Amniotic stem cell (primary cell): ENCODE measurements around the gene PCDH15.

Experiments
- DNase-seq: peaks from one replicate; lab custom pipeline; 2025; lab: John Stamatoyannopoulos, UW

PCDH15 gene

DNA sequence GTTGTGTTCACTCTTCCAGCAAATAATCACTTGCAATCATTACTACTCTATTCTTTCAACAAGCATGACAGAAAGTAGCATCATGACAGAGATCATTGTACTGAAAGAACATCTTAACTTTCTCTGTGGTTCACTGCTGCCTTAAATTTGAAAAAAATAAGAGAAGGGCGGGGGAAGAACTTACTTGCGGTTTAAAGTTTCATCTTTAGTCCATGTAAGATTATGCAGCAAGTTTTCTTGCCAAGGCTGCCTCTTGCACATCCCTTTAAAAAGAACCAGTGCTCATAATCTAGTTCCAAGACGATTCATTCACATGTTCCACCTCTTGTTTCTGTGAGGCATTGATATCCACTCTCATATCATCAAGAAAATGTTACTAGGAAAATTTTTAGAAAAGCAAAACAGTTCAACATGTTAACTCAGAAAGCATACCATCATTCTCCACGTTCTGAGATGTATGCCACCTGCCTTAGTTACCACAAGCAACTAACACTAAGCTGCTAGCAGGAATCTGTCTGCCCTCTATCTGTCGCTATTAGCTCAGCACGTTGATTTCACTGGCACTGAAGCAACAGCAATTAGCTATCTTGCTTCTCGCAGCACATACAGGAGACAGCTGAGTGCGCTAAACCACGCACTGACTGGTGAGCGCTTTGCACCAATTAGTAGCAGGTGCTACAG lies at the start of gene PCDH15:
Gene PCDH15 (minus strand): TSS at position 491 of the 681 bp plus-strand sequence. CDS start 136,969 bp downstream, outside the sequence.
- DNase-seq = no peak

DNA sequence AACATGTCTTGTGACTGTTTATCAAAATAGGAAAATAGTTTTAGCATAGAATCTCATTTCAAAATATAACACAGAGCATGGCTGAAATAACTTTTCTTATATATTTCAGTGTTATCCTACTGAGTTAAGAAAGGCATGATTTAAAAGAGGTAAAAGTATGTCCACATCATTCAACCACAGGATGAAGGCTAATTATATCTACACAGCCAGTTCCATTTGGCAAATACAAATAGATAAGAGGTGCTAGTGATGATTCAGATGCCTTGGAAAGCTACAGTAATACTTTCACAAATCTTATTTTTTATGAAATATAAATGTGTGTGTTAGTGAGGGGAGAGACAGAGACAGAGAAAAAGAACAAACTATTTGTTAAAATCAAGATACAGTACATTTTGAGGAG lies 42.9 kb upstream of the PCDH15 start:
- DNase-seq = no peak

DNA sequence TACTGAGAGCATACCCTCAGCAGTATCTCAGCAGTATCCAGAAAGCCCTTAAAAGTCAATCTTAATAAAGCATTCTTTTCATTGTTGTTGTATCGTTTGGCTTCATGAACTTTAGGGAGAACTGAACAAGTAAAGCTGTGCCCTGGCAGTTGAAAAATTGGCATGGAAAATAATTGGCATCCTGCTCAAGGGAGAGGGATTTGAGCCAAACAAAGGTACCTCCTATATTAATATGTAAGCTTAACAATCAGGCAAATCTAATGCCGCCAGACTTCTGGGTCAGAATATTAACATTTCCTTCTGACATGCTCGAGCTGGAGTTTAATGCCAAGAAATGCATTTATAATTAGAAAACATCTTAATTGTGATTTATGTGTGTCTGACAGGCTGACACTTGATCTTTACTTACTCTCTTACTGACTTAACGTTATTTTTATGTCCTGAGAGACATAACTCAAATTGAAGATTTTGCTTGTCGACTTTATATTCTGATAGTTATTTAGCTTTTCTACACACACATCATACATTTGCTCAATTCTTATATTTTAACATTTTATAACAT lies 42.1 kb upstream of the PCDH15 start:
- no peak for DNase-seq

DNA sequence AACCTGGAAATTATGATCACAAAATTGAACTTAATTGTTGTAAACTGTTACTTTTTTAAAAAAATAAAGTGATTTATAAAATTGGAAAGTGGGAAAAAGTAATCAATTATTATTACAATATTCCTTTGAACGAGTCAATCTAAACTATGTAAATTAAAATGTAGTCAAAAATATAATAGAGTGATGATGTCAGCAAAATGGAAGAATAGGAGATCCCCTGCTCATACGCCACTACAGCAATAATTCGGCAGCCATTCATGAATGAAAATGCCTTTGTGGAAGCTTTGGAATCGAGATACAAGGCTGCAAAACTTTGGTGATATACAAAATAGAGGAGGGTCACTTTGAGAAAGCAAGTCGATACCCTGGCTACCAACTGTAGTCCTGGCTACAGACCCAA lies 36.4 kb upstream of the PCDH15 start:
- no peak for DNase-seq

DNA sequence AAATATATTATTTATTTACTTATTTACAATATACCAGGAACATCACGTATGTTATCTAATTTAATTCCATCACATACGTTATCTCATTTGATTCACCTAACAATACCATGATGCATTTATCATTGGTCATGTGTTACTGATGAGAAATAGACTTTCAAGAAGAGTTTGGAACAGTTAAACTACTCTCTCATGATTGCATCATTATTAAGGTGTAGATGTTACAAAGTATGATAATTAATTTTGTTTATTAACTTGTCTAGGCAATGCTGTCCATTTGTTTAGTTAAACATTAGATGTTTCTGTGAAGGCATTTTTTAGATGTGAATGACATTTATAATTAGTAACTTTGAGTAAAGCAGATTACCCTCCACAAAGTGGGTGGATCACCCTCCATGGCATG lies 32.0 kb upstream of the PCDH15 start:
- DNase-seq = no peak

DNA sequence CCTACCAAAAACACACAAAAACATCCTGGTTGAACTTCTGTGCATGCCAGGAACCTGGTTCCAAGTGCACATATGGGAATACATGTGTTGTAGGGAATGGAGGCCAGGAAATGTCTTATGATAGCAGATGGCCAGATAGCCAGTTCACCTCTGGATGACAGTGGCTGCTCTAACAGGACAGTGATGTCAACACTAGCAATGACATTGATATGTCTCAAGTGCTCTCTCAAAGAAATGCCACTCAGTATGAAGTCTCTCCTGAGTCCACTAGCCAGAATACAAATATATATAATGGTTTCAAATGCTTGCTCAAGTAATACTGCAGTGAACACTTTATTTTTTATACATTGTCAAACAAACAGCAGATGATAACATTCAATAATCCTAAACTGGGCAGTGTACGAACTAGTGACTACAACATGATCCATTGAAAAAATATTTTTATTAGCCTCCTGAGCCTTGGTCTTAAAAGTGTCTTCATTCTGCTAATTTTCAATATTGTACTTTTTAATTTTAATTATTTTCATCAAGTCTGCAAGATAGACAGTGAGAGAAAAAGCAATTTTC lies 26.0 kb upstream of the PCDH15 start:
- no peak for DNase-seq

DNA sequence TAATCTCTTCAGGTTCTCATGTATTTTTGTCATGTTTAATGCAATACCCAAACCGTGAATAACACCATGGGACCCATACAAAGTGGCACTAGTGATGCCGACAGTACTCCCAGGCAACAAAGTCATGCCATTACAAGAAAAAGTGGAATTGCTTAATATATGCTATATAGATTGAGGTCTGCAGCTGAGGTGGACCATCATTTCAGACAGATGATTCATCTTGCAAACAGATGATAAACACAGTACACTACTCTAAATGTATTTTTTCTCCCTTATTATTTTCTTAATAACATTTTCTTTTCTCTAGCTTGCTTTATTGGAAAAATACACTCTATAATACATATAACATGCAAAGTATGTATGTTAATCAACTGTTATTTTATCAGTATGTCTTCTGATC lies 14.6 kb upstream of the PCDH15 start:
- no peak for DNase-seq

DNA sequence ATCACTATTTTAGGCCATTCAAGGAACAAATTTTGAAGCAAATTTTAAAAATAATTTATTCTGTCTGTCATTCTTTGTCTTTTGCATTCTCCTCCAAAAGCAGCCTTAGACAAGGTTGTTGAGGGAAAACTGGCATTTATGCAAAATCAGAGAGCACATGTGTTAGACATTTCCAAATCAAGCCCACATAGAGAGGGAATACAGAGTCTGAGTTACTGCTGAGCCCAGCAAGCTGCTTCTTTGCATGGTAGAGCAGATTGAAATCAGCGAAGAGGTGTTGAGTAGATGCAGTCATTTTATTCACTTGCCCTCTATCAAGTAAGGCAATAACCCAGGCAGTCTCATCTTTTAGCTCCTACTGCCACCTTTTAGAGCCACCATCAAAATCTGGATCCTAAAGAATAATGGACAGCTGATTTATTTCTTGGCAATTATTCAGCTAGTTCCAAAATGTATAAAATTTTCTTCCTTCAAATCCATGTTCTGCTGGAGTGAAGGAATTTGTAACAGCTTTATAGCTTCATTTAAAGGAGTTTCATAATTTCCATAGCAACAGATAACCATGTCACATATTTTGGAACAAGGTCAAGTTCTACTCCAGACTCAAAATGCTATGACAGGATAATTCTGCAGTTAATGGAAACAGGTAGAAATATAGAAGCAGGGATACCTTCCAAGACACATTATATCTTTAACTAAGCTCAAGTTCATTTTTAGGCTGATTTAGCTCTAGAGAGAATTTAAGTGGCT lies 7.3 kb upstream of the PCDH15 start:
- no peak for DNase-seq

DNA sequence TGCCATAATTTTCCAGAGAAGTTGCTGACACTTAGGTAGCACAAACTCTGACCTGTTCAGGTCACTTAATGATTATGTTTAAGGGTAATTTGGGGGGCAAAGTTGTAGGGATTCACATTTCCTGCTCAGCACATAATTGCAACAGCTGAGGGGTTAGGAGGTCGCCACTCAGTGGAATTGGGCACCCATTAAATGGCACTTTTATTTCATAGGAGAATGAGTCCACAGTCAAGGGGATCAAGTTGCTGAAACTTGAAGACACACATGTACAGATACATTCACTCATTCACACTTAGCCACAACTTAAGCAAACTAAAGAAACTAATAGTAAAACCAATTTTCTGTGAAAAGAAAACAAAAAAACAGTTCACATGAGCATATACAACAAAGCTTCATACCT lies 1.5 kb downstream of the PCDH15 start:
- DNase-seq = no peak

DNA sequence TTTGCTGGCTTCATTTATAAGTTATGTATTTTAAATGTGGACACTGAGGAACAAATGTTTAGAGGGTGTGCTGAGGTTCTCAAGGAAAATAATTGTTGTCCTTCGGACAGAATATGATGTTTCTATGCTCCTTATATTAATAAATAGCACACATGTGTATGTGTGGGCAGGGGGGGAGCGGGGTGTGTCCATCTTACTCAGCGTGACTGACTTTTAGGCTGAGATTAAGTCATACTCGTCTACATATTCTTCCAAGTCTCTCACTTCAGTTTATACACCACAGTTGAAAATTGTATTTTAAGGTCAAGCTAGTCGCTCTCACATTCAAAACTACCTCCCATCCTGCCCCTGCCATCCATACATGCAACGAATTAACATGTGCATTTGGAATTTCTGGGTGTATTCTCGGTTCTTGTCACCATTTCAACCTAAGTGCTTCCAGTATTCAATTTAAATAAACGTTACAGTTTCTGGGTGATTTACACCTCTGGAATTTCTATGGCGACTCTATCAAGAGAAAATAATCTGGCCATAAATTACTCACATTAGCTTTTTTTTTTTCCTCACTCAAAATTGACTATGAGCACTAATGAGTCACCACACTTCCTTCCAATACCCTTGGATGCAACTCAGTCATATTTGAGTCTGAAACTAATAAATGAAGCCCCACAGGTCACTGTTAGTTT lies 3.3 kb downstream of the PCDH15 start:
- no peak for DNase-seq

DNA sequence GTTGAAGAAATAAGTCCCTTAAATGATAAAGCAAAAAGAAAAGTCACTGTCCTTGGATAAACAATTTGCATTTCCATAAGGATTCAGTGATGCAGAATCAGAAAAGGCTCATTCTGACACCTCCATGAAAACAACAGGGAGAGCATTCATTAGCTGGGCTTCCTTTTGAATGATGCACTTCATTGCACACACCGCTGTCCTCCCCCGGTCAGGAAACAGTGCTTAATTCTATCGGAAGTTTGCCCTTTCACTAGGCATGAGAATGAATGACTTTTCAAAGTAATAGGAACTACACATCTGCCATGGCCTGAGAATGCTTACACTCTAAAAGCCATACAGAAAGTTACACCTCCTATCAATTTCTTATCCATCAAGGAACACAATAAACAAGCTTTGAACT lies 4.2 kb downstream of the PCDH15 start:
- no peak for DNase-seq

DNA sequence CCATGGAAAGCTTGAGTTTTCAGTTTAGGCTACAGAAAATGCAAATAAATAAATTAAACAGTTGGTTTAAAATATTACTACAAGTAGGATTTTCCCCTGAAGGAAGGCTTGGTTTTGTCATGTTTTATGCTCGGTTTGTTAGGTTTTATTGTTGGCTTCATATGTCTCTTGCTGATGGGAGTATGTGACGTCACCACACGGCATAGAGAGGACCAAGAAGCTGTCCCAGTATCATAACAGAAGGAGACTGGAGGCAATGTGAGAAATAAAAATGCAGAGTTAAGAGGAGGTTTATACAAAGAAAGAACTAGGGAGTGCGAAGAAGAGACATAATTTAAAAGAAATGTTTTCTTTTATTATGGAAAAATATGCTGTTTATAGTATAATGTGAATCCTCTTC lies 24.4 kb downstream of the PCDH15 start:
- no peak for DNase-seq

DNA sequence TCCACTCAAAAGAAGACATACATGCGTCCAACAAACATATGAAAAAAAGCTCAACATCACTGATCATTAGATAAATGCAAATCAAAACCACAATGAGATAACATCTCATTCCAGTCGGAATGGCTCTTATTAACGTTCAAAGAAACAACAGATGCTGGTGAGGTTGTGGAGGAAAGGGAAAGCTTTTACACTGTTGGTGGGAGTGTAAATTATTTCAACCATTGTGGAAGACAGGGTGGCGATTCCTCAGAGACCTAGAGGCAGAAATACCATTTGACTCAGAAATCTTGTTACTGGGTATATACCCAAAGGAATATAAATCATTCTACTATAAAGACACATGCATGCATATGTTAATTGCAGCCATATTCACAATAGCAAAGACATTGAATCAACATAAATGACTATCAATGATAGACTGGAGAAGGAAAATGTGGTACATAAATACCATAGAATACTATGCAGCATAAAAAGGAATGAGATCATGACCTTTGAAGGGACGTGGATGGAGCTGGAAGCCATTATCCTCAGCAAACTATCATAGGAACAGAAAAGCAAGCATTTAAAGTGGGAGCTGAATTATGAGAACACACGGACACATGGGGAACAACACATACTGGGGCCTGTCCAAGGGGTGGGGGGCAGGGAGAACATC lies 28.4 kb downstream of the PCDH15 start:
- DNase-seq = no peak

DNA sequence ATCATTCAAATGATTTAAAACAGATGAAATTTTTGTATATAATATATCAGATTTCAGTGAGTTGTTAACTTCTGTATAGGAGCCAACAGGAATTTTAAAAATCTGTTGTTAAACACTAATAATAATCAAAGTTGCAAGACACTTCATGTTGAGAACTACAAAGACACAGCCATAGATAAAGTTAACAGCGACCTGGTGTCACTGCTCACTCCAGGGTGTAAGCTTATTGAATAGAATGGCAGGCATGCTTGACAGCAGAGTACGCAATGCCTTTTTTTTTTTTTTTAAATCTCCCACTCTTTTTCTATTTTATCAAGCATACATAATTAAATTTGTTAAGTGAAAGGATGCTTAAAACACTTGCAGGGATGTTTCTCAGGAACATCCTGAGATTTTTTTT lies 32.0 kb downstream of the PCDH15 start:
- no peak for DNase-seq

DNA sequence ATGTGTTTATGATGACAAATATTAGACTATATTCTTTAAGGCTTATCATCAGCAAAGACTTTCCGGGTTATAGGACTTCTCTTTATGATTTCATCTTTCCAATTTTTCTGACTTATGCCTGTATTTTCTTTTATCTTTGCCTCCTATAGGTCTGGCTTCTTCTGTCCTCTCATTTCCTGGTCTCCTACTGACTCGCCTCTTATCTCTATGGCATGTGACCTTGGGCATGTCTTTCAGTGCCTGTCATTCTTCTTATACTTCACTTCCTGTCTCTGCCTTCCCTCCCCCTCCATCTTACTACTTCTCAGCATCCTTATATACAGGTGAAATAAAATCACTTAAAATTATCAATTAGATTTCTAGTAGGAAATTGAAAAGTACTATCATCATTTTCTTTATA lies 42.2 kb downstream of the PCDH15 start:
- DNase-seq = no peak

DNA sequence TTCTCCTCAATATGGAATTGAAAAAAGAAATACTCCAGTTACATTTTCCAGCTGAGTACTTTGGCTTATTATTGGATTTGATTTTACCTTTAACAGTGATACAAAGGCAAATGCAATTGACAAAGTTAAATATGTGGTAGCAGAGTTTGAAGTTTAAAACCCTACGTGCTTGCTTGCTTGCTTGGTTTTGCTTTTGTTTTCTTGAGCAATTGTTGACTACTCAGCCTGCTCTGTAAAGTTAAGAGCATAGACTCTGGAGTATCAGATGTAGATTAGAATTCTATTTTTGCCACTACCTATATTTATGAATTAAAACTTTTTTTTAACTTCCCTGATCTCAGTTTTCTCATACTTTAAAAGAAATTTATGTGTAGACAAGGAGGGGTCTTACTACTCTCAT lies 51.4 kb downstream of the PCDH15 start:
- no peak for DNase-seq

DNA sequence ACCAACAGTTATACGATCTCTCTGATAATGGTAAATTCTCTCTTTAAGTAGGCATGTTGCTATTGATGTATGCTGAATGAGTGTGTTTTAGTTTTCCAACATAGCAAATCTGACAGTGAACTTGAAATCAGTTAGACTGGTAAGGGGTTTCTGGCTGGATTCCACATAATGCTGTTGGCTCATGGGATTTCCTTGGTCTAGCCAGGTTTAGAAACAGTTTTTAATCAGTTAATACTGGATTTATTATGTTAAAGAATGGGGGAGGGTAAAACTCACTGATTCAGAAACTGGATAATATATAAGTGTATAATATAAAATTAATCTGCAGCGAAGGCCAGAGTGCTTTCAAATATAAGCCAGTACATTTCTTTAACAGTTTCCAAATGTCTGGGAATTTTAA lies 55.6 kb downstream of the PCDH15 start:
- no peak for DNase-seq

DNA sequence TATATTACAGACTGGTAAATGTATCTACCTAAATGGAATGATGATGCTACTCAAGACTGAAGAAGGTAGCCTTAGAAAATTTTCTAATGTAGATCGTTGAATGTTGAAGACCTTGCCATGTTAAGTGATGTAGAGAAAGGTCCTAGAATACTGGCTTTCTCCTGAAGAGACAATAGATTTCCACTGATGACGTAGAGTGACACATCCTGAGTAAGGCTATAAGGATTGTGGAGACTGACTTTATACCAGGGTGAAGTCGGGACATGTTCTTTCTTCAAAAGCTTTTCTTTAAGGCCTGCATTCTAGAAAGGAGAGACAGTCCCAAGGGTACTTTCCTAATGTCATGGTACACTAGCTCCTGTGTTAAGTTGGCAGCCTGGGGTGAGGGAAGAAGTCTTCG lies 58.6 kb downstream of the PCDH15 start:
- no peak for DNase-seq

DNA sequence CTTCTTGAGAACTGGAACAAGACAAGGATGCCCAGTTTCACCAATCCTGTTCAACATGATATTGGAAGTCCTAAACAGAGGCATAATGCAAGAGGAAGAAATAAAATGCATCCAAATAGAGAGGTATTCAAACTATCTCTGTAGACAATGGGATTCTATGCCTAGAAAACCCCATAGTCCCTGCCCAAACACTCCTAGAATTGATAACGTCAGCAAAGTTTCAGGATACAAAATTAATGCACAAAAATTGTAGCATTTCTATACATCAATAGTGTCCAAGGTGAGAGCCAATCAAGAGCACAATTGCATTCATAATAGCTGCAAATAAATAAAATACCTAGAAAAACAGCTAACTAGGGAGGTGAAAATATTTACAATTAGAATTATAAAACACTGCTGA lies 72.5 kb downstream of the PCDH15 start:
- DNase-seq = no peak

DNA sequence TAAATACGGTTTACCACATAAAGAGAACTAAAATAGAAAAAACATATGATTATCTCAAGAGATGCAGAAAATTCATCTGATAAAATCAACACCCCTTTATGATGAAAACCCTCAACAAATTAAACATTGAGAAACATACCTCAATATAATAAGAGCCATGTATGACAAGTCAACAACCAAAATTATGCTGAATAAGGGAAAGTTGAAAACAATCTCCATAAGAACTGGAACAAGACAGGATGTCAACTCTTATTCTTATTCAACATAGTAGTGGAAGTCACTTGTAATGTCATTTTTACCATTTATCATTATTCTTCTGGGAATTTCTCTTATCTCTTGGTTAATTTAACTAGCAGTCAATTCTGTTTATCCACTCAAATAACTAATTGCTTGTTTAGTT lies 79.0 kb downstream of the PCDH15 start:
- no peak for DNase-seq

DNA sequence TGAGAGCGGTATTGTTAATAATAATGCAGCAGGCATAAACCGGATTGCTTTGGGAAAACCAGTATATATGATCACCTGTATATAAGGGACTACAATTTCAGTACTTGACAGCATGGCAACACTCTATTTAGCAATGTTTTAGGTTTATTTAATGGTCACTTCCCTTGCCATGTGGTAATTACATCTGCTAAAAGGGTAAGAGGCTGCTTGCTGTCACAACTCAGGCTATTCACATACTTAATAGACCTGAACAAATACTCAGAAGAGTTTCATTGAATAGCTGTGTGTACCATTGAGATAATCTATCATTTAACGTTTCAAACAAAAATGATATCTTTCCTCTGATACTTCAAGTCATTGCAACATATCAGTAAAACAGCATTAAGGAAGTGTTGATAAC lies 90.1 kb downstream of the PCDH15 start:
- no peak for DNase-seq

DNA sequence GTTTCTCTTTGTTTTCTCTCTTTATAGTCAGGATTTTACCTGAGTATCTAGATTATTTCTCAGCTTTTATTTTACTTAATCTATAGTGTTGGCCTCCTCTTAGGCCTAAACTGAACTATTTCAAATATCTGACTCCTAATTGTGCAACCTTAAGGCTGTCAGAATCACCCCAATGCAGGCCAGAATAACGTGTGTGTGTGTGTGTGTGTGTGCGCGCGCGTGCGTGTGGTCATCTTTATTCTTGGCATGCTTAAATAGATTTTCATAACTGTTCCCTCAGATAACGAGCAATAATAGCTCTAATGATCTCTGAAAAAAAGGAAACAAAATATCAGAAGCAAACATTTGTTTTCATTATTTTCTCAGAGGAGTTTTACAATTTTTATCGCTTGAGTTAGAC lies 92.4 kb downstream of the PCDH15 start:
- no peak for DNase-seq
